ENCODE data around the gene JAML. TPM values are rescaled to one million over a fixed set of nuclear protein-coding genes. Genes with fewer than 3 reads are reported as not detected.
A peak's percentile ranks its signal among the peaks of the same experiment; 100 is the strongest.

Gene JAML
- total and polyA plus RNA-seq, 9 of the 15 experiments (the other 6 are each of a cell fraction or from before 2014, with no cell fraction given), result 0.05 to 0.32 (median 0.22) TPM; not detected in 4

DNA sequence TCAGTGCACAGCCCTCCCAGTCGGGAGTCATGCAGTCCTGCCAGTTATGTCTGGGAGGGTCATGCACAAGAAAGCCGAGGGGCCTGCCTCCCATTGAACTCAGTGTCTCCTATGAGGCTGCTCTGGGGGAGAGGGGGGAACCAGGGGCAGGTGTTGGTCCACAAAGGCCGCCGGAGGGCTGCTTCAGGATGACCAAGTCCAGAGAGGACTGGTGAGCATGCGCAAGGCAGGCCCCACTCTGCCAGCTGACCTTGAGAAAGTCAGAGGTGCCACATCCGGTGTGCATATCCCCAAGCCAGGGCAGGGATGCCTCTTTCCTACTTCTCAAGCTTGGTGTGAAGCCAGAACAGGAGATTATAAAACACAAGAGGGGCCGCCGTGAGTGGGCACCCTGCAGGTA, 76.6 kb downstream of the JAML start:
- DNase-seq (ENCODE audit: extremely low read depth in 1 of 4, low spot score in 3 of 4) (no peak), FAIRE-seq (no peak), ATAC-seq (no peak)
- 12% methylated on average over 8 of the region's 8 CpGs for WGBS (ENCODE audit: insufficient coverage, low coverage, missing lambda C conversion rate)
- Histone ChIP-seq H3K79me2 (ENCODE audit: control insufficient read depth, insufficient read depth, low read length) (no peaks in the 10 kb centered on the region), H3K4me2 (ENCODE audit: insufficient read depth, low read length) (no peak overlapping the region), H3K36me3 (ENCODE audit: control insufficient read depth, insufficient read depth, low read length) (no peaks in the 10 kb centered on the region), H3K9ac (ENCODE audit: insufficient read depth in 1 of 2, low read depth in 2 of 2, low read length in 2 of 2) (no peak overlapping the region), H2AFZ (ENCODE audit: low read depth, low read length) (no peak overlapping the region), H3K4me3 (no peak overlapping the region), H4K20me1 (replicated peaks; ENCODE audit: control insufficient read depth, insufficient read depth, low read length) (no peaks in the 10 kb centered on the region), H3K4me1 (replicated peaks in 1 of 2; ENCODE audit: control insufficient read depth in 2 of 2, insufficient read depth in 2 of 2, low read length in 2 of 2) (peaks cover 0 to 22% of the 10 kb centered on the region in 2 experiments; a peak in 3 of 5 replicates), H3K9me3 (replicated peaks; ENCODE audit: control insufficient read depth, insufficient read depth, low read depth, low read length) (no peaks in the 10 kb centered on the region), H3K9me1 (ENCODE audit: control insufficient read depth, insufficient read depth, low read length) (no peaks in the 10 kb centered on the region), H3K27ac (ENCODE audit: extremely low read depth, low read depth, low read length) (no peak overlapping the region), H3K27me3 (ENCODE audit: control insufficient read depth in 2 of 2, insufficient read depth in 2 of 2, low read length in 2 of 2) (peaks cover 22 to 76% of the 10 kb centered on the region in 2 experiments; a peak in 4 of 5 replicates)
- intact Hi-C loops (cut with micrococcal nuclease) (no loop called here), in situ Hi-C loops (cut with MboI) (no loop called here)
- POLR2A ChIA-PET, result interaction anchor here (0.8 kb wide), 1 partner anchor 12 kb away, joined by 3 read pairs; no protein-coding TSS in a partner anchor
- CTCF ChIA-PET (ENCODE audit: low intra/inter-chr PET ratio), result interaction anchor here (0.8 kb wide), 1 partner anchor 23 kb away, joined by 3 read pairs; no protein-coding TSS in a partner anchor
- BruUV-seq (replicated peaks), result no TSS peak
- TF ChIP-seq POLR2AphosphoS5 (IDR thresholded peaks at IDR 0.05; ENCODE audit: control insufficient read depth, insufficient read depth, low read depth, low read length) (no peak), NRF1 (conservative IDR thresholded peaks at IDR 0.05 in 1 of 2, IDR thresholded peaks at IDR 0.05 in 1 of 2) (peak; percentile 73 to 80)

DNA sequence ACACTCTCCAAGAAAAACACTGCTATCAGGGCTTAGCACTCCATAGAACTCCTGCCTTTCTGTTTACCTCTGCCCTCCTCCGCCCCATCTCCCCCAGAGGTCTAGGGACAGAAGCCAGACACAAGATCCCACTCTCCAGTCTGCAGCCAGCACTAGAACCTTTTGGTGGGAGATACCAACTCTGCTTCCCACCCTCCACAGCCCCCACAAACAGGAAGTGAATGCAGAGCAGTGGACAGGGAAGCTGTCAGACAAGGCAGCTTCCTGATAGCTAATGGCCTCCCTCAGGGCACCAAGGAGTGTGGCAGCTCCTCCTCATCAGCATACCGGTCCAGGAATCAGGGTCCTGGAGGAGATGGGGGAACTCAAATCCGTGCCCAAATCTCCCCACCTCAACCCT, 77.3 kb downstream of the JAML start:
- H3K4me2 ChIP-seq (ENCODE audit: insufficient read depth, low read length), result no peak overlapping the region
- H3K9me1 ChIP-seq (ENCODE audit: control insufficient read depth, insufficient read depth, low read length), result no peaks in the 10 kb centered on the region
- H3K27ac ChIP-seq (ENCODE audit: extremely low read depth, low read depth, low read length), result no peak overlapping the region
- in situ Hi-C loops (cut with MboI), result no loop called here
- H3K4me1 ChIP-seq (replicated peaks in 1 of 2; ENCODE audit: control insufficient read depth in 2 of 2, insufficient read depth in 2 of 2, low read length in 2 of 2), result peaks cover 0 to 15% of the 10 kb centered on the region in 2 experiments; a peak in 3 of 5 replicates
- no peaks in the 10 kb centered on the region for H3K9me3 ChIP-seq (replicated peaks; ENCODE audit: control insufficient read depth, insufficient read depth, low read depth, low read length)
- no TSS peak for BruUV-seq (replicated peaks)
- FAIRE-seq (no peak), DNase-seq (ENCODE audit: extremely low read depth in 1 of 4, low spot score in 3 of 4) (peak in 1 of 4 experiments; percentile 8), ATAC-seq (no peak)
- peaks cover 19 to 76% of the 10 kb centered on the region in 2 experiments; a peak in 4 of 5 replicates for H3K27me3 ChIP-seq (ENCODE audit: control insufficient read depth in 2 of 2, insufficient read depth in 2 of 2, low read length in 2 of 2)
- H2AFZ ChIP-seq (ENCODE audit: low read depth, low read length), result no peak overlapping the region; the same call in 1 of the 2 replicates
- H3K4me3 ChIP-seq, result no peak overlapping the region
- ChIA-PET POLR2A (interaction anchor here (0.7 to 0.8 kb wide), 3 partner anchors 11 to 22 kb away, joined by 3 to 4 read pairs (median 3); no protein-coding TSS in a partner anchor), CTCF (ENCODE audit: low intra/inter-chr PET ratio) (no interaction called here)
- WGBS (ENCODE audit: insufficient coverage, low coverage, missing lambda C conversion rate), result 12% methylated on average over 3 of the region's 3 CpGs
- intact Hi-C loops (cut with micrococcal nuclease), result no loop called here
- H3K9ac ChIP-seq (ENCODE audit: insufficient read depth in 1 of 2, low read depth in 2 of 2, low read length in 2 of 2), result no peak overlapping the region
- no peaks in the 10 kb centered on the region for H3K36me3 ChIP-seq (ENCODE audit: control insufficient read depth, insufficient read depth, low read length)
- no peaks in the 10 kb centered on the region for H3K79me2 ChIP-seq (ENCODE audit: control insufficient read depth, insufficient read depth, low read length)
- H4K20me1 ChIP-seq (replicated peaks; ENCODE audit: control insufficient read depth, insufficient read depth, low read length), result no peaks in the 10 kb centered on the region
- no peak for TF ChIP-seq SMARCE1 (IDR thresholded peaks at IDR 0.05)
- TF ChIP-seq, protein P1, sequence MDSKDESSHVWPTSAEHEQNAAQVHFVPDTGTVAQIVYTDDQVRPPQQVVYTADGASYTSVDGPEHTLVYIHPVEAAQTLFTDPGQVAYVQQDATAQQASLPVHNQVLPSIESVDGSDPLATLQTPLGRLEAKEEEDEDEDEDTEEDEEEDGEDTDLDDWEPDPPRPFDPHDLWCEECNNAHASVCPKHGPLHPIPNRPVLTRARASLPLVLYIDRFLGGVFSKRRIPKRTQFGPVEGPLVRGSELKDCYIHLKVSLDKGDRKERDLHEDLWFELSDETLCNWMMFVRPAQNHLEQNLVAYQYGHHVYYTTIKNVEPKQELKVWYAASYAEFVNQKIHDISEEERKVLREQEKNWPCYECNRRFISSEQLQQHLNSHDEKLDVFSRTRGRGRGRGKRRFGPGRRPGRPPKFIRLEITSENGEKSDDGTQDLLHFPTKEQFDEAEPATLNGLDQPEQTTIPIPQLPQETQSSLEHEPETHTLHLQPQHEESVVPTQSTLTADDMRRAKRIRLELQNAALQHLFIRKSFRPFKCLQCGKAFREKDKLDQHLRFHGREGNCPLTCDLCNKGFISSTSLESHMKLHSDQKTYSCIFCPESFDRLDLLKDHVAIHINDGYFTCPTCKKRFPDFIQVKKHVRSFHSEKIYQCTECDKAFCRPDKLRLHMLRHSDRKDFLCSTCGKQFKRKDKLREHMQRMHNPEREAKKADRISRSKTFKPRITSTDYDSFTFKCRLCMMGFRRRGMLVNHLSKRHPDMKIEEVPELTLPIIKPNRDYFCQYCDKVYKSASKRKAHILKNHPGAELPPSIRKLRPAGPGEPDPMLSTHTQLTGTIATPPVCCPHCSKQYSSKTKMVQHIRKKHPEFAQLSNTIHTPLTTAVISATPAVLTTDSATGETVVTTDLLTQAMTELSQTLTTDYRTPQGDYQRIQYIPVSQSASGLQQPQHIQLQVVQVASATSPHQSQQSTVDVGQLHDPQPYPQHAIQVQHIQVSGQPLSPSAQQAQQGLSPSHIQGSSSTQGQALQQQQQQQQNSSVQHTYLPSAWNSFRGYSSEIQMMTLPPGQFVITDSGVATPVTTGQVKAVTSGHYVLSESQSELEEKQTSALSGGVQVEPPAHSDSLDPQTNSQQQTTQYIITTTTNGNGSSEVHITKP (IDR thresholded peaks at IDR 0.05; ENCODE audit: partially characterized antibody), result peak; percentile 69
- peak; percentile 68; the same call in 1 of the 2 replicates for TF ChIP-seq SPI1 (IDR thresholded peaks at IDR 0.05; ENCODE audit: borderline replicate concordance, low read depth, low read length)
- TF ChIP-seq MAFF (IDR thresholded peaks at IDR 0.05; ENCODE audit: low read length), result no peak
- TF ChIP-seq EGR1 (conservative IDR thresholded peaks at IDR 0.05), result peak; percentile 19; the same call in 1 of the 2 replicates
- TF ChIP-seq, protein P2, sequence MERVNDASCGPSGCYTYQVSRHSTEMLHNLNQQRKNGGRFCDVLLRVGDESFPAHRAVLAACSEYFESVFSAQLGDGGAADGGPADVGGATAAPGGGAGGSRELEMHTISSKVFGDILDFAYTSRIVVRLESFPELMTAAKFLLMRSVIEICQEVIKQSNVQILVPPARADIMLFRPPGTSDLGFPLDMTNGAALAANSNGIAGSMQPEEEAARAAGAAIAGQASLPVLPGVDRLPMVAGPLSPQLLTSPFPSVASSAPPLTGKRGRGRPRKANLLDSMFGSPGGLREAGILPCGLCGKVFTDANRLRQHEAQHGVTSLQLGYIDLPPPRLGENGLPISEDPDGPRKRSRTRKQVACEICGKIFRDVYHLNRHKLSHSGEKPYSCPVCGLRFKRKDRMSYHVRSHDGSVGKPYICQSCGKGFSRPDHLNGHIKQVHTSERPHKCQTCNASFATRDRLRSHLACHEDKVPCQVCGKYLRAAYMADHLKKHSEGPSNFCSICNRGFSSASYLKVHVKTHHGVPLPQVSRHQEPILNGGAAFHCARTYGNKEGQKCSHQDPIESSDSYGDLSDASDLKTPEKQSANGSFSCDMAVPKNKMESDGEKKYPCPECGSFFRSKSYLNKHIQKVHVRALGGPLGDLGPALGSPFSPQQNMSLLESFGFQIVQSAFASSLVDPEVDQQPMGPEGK (CRISPR knock-in tag; IDR thresholded peaks at IDR 0.05; ENCODE audit: borderline replicate concordance), result no peak
